Memory B cell (primary cell): ENCODE data around the gene CRELD2.

Experiments used
- ATAC-seq: fragments of 150-1000 bp; cut with Tn5 transposase; 2 replicates; pipeline ENCODE4 v1.10.0; 2021; ENCODE audit warnings: low read depth, mild to moderate bottlenecking, moderate library complexity
- DNase-seq, 2 donors: peaks; one replicate each; pipeline ENCODE4 v3.0.0; 2022; ENCODE audit warnings: low spot score in 2 of 2
- H3K27ac Mint-ChIP-seq: one replicate; pipeline ENCODE4 v1.8.0; 2022; ENCODE audit warnings: mild to moderate bottlenecking, moderate library complexity, mixed read lengths
- H3K27me3 Mint-ChIP-seq: one replicate; pipeline ENCODE4 v1.8.0; 2022; ENCODE audit warnings: mixed read lengths
- H3K36me3 Mint-ChIP-seq: one replicate; pipeline ENCODE4 v1.8.0; 2022; ENCODE audit warnings: mild to moderate bottlenecking, mixed read lengths
- H3K4me1 Mint-ChIP-seq: one replicate; pipeline ENCODE4 v1.8.0; 2022; ENCODE audit warnings: mixed read lengths
- H3K4me3 Mint-ChIP-seq: one replicate; pipeline ENCODE4 v1.8.0; 2022; ENCODE audit warnings: mild to moderate bottlenecking, moderate library complexity, mixed read lengths
- H3K9me3 Mint-ChIP-seq: one replicate; pipeline ENCODE4 v1.8.0; 2022; ENCODE audit warnings: mixed read lengths

CRELD2 gene, protein sequence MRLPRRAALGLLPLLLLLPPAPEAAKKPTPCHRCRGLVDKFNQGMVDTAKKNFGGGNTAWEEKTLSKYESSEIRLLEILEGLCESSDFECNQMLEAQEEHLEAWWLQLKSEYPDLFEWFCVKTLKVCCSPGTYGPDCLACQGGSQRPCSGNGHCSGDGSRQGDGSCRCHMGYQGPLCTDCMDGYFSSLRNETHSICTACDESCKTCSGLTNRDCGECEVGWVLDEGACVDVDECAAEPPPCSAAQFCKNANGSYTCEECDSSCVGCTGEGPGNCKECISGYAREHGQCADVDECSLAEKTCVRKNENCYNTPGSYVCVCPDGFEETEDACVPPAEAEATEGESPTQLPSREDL

GRCh38 chr22:49917974-49918910 is at the start of gene CRELD2, which contains the start of gene ALG12:
CRELD2 (plus strand) TSS chr22:49918634; CDS start chr22:49918770, 136 bp downstream.
ALG12 (minus strand) TSS chr22:49918438; CDS start chr22:49913765, 4,673 bp downstream.
- no peaks in the 10 kb centered on the region for H3K27me3 Mint-ChIP-seq
- peak within 1 kb of the TSS; percentile 70 for H3K27ac Mint-ChIP-seq
- H3K36me3 Mint-ChIP-seq: no peaks in the 10 kb centered on the region
- no peaks in the 10 kb centered on the region for H3K9me3 Mint-ChIP-seq
- DNase-seq (peak; percentile 91 to 95), ATAC-seq (peak; percentile 96)
- no peaks in the 10 kb centered on the region for H3K4me1 Mint-ChIP-seq
- H3K4me3 Mint-ChIP-seq: peak within 1 kb of the TSS; percentile 83

GRCh38 chr22:49869086-49869830 is 49.2 kb upstream of the CRELD2 start:
- Mint-ChIP-seq H3K4me3 (no peak overlapping the region), H3K9me3 (peaks cover 6% of the 10 kb centered on the region), H3K36me3 (peaks cover 38% of the 10 kb centered on the region), H3K27me3 (no peaks in the 10 kb centered on the region), H3K4me1 (peaks cover 5% of the 10 kb centered on the region), H3K27ac (no peak overlapping the region)
- ATAC-seq (no peak), DNase-seq (no peak)

GRCh38 chr22:49869845-49870712 is 48.4 kb upstream of the CRELD2 start:
- ATAC-seq (no peak), DNase-seq (no peak)
- Mint-ChIP-seq H3K4me1 (peaks cover 5% of the 10 kb centered on the region), H3K9me3 (peaks cover 6% of the 10 kb centered on the region), H3K36me3 (peaks cover 41% of the 10 kb centered on the region), H3K27ac (no peak overlapping the region), H3K4me3 (no peak overlapping the region), H3K27me3 (no peaks in the 10 kb centered on the region)

DNA sequence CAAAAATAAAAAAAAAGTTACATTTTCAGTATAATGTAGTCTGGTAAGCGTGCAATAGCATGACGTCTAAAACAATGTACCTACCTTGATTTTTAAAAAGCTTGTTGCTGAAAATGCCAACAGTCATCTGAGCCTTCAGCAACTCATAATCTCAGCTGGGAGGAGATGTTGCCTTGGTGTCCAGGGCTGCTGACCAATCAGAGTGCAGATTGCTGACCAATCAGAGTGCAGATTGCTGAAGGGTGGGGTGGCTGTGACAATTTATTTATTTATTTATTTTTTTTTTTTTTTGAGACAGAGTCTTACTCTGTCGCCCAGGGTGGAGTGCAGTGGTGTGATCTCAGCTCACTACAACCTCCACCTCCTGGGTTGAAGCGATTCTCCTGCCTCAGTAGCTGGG is 47.0 kb upstream of the CRELD2 start:
- H3K27me3 Mint-ChIP-seq: no peaks in the 10 kb centered on the region
- peaks cover 7% of the 10 kb centered on the region for H3K4me1 Mint-ChIP-seq
- DNase-seq (no peak), ATAC-seq (no peak)
- no peak overlapping the region for H3K27ac Mint-ChIP-seq
- H3K36me3 Mint-ChIP-seq: peaks cover 39% of the 10 kb centered on the region
- H3K9me3 Mint-ChIP-seq: no peaks in the 10 kb centered on the region
- H3K4me3 Mint-ChIP-seq: no peak overlapping the region

GRCh38 chr22:49872347-49872746 is 46.1 kb upstream of the CRELD2 start:
- ATAC-seq: no peak
- Mint-ChIP-seq H3K4me1 (peaks cover 7% of the 10 kb centered on the region), H3K36me3 (peaks cover 34% of the 10 kb centered on the region), H3K27ac (no peak overlapping the region), H3K27me3 (no peaks in the 10 kb centered on the region), H3K4me3 (no peak overlapping the region), H3K9me3 (no peaks in the 10 kb centered on the region)
- no peak for DNase-seq

GRCh38 chr22:49873228-49873940 is 45.0 kb upstream of the CRELD2 start:
- DNase-seq (no peak), ATAC-seq (no peak)
- no peak overlapping the region for H3K4me3 Mint-ChIP-seq
- peaks cover 34% of the 10 kb centered on the region for H3K36me3 Mint-ChIP-seq
- H3K9me3 Mint-ChIP-seq: no peaks in the 10 kb centered on the region
- peaks cover 10% of the 10 kb centered on the region for H3K4me1 Mint-ChIP-seq
- peak overlapping the region; percentile 52 for H3K27ac Mint-ChIP-seq
- no peaks in the 10 kb centered on the region for H3K27me3 Mint-ChIP-seq

GRCh38 chr22:49877642-49878041 is 40.8 kb upstream of the CRELD2 start:
- Mint-ChIP-seq H3K27ac (no peak overlapping the region), H3K36me3 (peaks cover 20% of the 10 kb centered on the region), H3K27me3 (no peaks in the 10 kb centered on the region), H3K9me3 (no peaks in the 10 kb centered on the region), H3K4me1 (peaks cover 20% of the 10 kb centered on the region), H3K4me3 (no peak overlapping the region)
- DNase-seq (no peak), ATAC-seq (no peak)

- Mint-ChIP-seq H3K4me3 (no peak overlapping the region), H3K27me3 (no peaks in the 10 kb centered on the region), H3K36me3 (peaks cover 23% of the 10 kb centered on the region), H3K27ac (no peak overlapping the region), H3K4me1 (peaks cover 20% of the 10 kb centered on the region), H3K9me3 (no peaks in the 10 kb centered on the region)
- ATAC-seq: no peak
- no peak for DNase-seq
Measured at GRCh38 chr22:49878206-49878605, 40.2 kb upstream of the CRELD2 start.

- peak overlapping the region; percentile 68 for H3K27ac Mint-ChIP-seq
- peak overlapping the region; percentile 77 for H3K4me3 Mint-ChIP-seq
- ATAC-seq: no peak
- DNase-seq: no peak
- H3K27me3 Mint-ChIP-seq: no peaks in the 10 kb centered on the region
- H3K36me3 Mint-ChIP-seq: peaks cover 28% of the 10 kb centered on the region
- peaks cover 20% of the 10 kb centered on the region for H3K4me1 Mint-ChIP-seq
- no peaks in the 10 kb centered on the region for H3K9me3 Mint-ChIP-seq
Measured at GRCh38 chr22:49879871-49880270, 38.6 kb upstream of the CRELD2 start.

DNA sequence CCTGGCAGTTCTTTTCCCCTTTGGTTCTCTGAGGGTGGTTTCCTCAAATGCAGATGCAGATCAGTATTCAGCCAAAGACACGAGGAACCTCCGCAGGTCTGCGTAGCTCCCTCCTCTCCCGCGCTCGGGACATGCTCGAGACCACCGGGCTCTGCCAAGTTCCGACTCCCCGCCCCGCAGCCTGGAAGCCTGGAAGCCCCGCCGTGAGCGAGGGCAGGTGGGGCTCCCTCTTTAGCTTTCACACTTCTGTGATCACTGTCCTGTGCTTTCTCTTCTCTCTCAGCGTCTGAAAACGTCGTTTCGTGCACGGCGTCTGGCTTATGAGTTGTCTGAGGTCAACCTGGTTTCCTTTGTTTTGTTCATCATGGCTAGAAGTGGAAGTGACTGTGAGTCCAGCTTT is 38.2 kb upstream of the CRELD2 start:
- H3K9me3 Mint-ChIP-seq: no peaks in the 10 kb centered on the region
- peaks cover 20% of the 10 kb centered on the region for H3K4me1 Mint-ChIP-seq
- H3K27ac Mint-ChIP-seq: peak overlapping the region; percentile 68
- H3K27me3 Mint-ChIP-seq: no peaks in the 10 kb centered on the region
- peak overlapping the region; percentile 77 for H3K4me3 Mint-ChIP-seq
- peak; percentile 74 for ATAC-seq
- DNase-seq: no peak
- peaks cover 25% of the 10 kb centered on the region for H3K36me3 Mint-ChIP-seq

- H3K27me3 Mint-ChIP-seq: no peaks in the 10 kb centered on the region
- DNase-seq (no peak), ATAC-seq (no peak)
- H3K27ac Mint-ChIP-seq: no peak overlapping the region
- peaks cover 18% of the 10 kb centered on the region for H3K4me1 Mint-ChIP-seq
- peaks cover 28% of the 10 kb centered on the region for H3K36me3 Mint-ChIP-seq
- H3K4me3 Mint-ChIP-seq: no peak overlapping the region
- H3K9me3 Mint-ChIP-seq: no peaks in the 10 kb centered on the region
Measured at GRCh38 chr22:49881856-49882255, 36.6 kb upstream of the CRELD2 start.

GRCh38 chr22:49882519-49883293 is 35.7 kb upstream of the CRELD2 start:
- peaks cover 16% of the 10 kb centered on the region for H3K4me1 Mint-ChIP-seq
- H3K27me3 Mint-ChIP-seq: no peaks in the 10 kb centered on the region
- no peak for DNase-seq
- no peak overlapping the region for H3K27ac Mint-ChIP-seq
- ATAC-seq: no peak
- no peaks in the 10 kb centered on the region for H3K9me3 Mint-ChIP-seq
- no peak overlapping the region for H3K4me3 Mint-ChIP-seq
- H3K36me3 Mint-ChIP-seq: peaks cover 31% of the 10 kb centered on the region
